PC-9 (cell line): Measurements from ENCODE around the gene ITPKC. TPM values are rescaled to one million over a fixed set of nuclear protein-coding genes. Genes with fewer than 3 reads are reported as not detected.

Experiments
- BruUV-seq: library from RNA; stranded (reverse); fragments of 400-500 nt; replicated peaks from 2 replicates; lab custom pipeline; 2021; lab: Mats Ljungman, UMichigan
- CTCF ChIA-PET: fragments of 300-600 bp; sonication (Branson Sonifier 250); formaldehyde crosslinking; loops from one replicate; lab custom pipeline; 2022; ENCODE audit warnings: antibody characterized with exemption; lab: Charles Lee
- POLR2A ChIA-PET: fragments of 300-600 bp; sonication (Branson Sonifier 250); formaldehyde crosslinking; loops from one replicate; lab custom pipeline; 2022; ENCODE audit warnings: antibody characterized with exemption; ENCODE audit not compliant: unreplicated experiment; lab: Charles Lee
- DNase-seq, 2 experiments: peaks; one replicate each; pipeline versions ENCODE4 v3.0.0 to v3.0.0-alpha.2; 2015 to 2022; ENCODE audit warnings: mixed read lengths in 1 of 2
- H2AFZ ChIP-seq: fragments of 200-600 bp; sonication (generic); 2 replicates; pipeline ENCODE4 v1.8.1; 2017; ENCODE audit warnings: antibody characterized with exemption
- H3F3A ChIP-seq: fragments of 200-600 bp; sonication (generic); 2 replicates; pipeline ENCODE4 v1.8.1; 2017; ENCODE audit warnings: antibody characterized with exemption, mild to moderate bottlenecking, low read depth; ENCODE audit not compliant: insufficient read depth
- H3K27ac ChIP-seq: fragments of 200-600 bp; sonication (generic); 2 replicates; pipeline ENCODE4 v1.6.1; 2016; ENCODE audit warnings: mixed run types
- H3K27me3 ChIP-seq: fragments of 200-600 bp; sonication (generic); 2 replicates; pipeline ENCODE4 v1.6.1; 2016; ENCODE audit warnings: low read depth, mixed run types; ENCODE audit not compliant: insufficient read depth
- H3K36me3 ChIP-seq: fragments of 200-600 bp; sonication (generic); 2 replicates; pipeline ENCODE4 v1.6.1; 2016; ENCODE audit warnings: low read depth, mixed run types
- H3K4me1 ChIP-seq: fragments of 200-600 bp; sonication (generic); replicated peaks from 2 replicates; pipeline ENCODE4 v1.6.1; 2016; ENCODE audit warnings: mixed run types; ENCODE audit not compliant: insufficient read depth
- H3K4me2 ChIP-seq: fragments of 200-600 bp; sonication (generic); 2 replicates; pipeline ENCODE4 v1.6.1; 2017; ENCODE audit warnings: mixed run types
- H3K4me3 ChIP-seq: fragments of 200-600 bp; sonication (generic); 2 replicates; pipeline ENCODE4 v1.6.1; 2016; ENCODE audit warnings: mixed run types
- H3K79me2 ChIP-seq: fragments of 200-600 bp; sonication (generic); 2 replicates; pipeline ENCODE4 v1.6.1; 2017; ENCODE audit warnings: low read depth, mixed run types
- H3K9me2 ChIP-seq: fragments of 200-600 bp; sonication (generic); 2 replicates; pipeline ENCODE4 v1.8.1; 2017; ENCODE audit warnings: mild to moderate bottlenecking; ENCODE audit not compliant: insufficient read depth
- H3K9me3 ChIP-seq: fragments of 200-600 bp; sonication (generic); 2 replicates; pipeline ENCODE4 v1.8.1; 2016; ENCODE audit warnings: low read depth; ENCODE audit not compliant: insufficient read depth
- H4K20me1 ChIP-seq: fragments of 200-600 bp; sonication (generic); 2 replicates; pipeline ENCODE4 v1.8.1; 2017; ENCODE audit not compliant: insufficient read depth
- CTCF ChIP-seq: fragments of 200-600 bp; sonication (generic); conservative IDR thresholded peaks from 2 replicates; pipeline ENCODE4 v1.6.1; 2017; ENCODE audit warnings: mixed run types, antibody characterized with exemption, mild to moderate bottlenecking, moderate library complexity
- EZH2 ChIP-seq: fragments of 200-600 bp; sonication (generic); IDR thresholded peaks from 2 replicates; pipeline ENCODE4 v1.8.0; 2017; ENCODE audit warnings: antibody characterized with exemption, low read depth
- intact Hi-C: fragments of 100-400 bp; cut with micrococcal nuclease; formaldehyde crosslinking; loops from one replicate; pipeline ENCODE4 v1.10.0; 2022; ENCODE audit not compliant: unreplicated experiment
- total RNA-seq: library from RNA; stranded (reverse); gene quantifications from 2 replicates; pipeline ENCODE4 v1.2.3, GENCODE V29; 2021

ITPKC gene
- total RNA-seq, 1 experiment from 2014 or later, result 17.6 TPM

DNA sequence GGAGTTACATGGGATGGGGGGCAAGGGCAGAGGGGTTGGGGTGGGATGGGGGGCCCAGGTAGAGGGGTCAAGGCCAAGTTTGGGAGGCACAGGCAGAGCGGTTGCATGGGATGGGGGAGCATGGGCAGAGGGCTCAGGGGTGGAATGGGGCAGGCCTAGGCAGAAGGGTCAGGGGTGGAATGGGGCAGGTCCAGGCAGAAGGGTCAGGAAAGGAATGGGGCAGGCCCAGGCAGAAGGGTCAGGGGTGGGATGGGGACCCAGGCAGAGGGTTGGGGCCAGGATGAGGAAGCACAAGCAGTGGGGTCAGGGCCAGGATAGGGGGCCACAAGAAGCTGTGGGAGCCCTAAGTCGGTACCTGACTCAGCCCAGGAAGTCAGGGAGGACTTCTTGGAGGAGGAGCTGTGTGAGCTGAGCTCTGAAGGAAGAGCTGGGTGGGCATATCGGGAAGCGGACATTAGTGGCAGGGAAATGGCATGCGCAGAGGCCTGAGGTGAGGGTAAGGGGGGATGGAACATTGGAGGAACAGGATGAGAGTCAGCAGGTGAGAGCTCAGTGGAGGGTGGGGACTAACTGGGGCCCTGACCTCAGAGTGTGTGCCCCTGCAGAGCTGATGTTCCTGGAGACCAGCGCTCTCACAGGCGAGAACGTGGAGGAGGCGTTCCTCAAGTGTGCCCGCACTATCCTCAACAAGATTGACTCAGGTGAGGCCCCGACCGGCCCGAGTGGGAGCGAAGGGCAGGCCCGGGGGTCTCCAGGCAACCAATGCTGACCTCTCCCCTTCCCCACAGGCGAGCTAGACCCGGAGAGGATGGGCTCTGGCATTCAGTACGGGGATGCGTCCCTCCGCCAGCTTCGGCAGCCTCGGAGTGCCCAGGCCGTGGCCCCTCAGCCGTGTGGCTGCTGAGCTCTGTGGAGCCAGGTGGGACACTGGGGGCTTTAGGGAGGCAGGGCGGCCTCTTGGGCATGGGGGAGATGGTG lies 69.4 kb downstream of the ITPKC start:
- no peak overlapping the region for H3K27ac ChIP-seq
- no peak for DNase-seq
- H3K4me1 ChIP-seq, result no peaks in the 10 kb centered on the region
- CTCF ChIA-PET, result interaction anchor here (0.5 kb wide), 1 partner anchor 781 kb away, joined by 12 read pairs; no protein-coding TSS in a partner anchor
- H3K4me2 ChIP-seq, result no peak overlapping the region
- H3K9me3 ChIP-seq, result no peaks in the 10 kb centered on the region
- H2AFZ ChIP-seq, result no peak overlapping the region
- H3K9me2 ChIP-seq, result no peaks in the 10 kb centered on the region
- TF ChIP-seq CTCF, result no peak
- no peak for TF ChIP-seq EZH2
- H3K36me3 ChIP-seq, result no peaks in the 10 kb centered on the region
- H4K20me1 ChIP-seq, result no peaks in the 10 kb centered on the region
- no peak overlapping the region for H3K4me3 ChIP-seq
- no peaks in the 10 kb centered on the region for H3K79me2 ChIP-seq
- intact Hi-C loops, result no loop called here
- H3K27me3 ChIP-seq, result no peaks in the 10 kb centered on the region
- peaks cover 4% of the 10 kb centered on the region; the same call in 1 of the 2 replicates for H3F3A ChIP-seq
- POLR2A ChIA-PET, result no interaction called here
- BruUV-seq, result no TSS peak

Other genes starting within 250 kb of the ITPKC start
- 90.1 and 93.7 TPM in 2 replicates for gene SHKBP1, start 140.2 kb upstream of the ITPKC start, total RNA-seq
- gene LTBP4, start 115.7 kb upstream of the ITPKC start, total RNA-seq, result 163 and 203 TPM in 2 replicates
- gene NUMBL, start 26.5 kb upstream of the ITPKC start, total RNA-seq, result 57.7 and 86.6 TPM in 2 replicates
- gene COQ8B, start 226 bp upstream of the ITPKC start, total RNA-seq, result 57.7 and 66.6 TPM in 2 replicates
- gene ACTMAP, start 33.4 kb downstream of the ITPKC start, total RNA-seq, result 35.9 and 39.3 TPM in 2 replicates
- gene SNRPA, start 34.1 kb downstream of the ITPKC start, total RNA-seq, result 119 and 147 TPM in 2 replicates
- 2.5 and 2.7 TPM in 2 replicates for gene MIA, start 58.4 kb downstream of the ITPKC start, total RNA-seq
- gene RAB4B, start 61.1 kb downstream of the ITPKC start, total RNA-seq, result 22.2 and 24.8 TPM in 2 replicates
- gene EGLN2, start 82.1 kb downstream of the ITPKC start, total RNA-seq, result 78.4 and 78.5 TPM in 2 replicates
- not detected in 2 replicates for gene CYP2A6, start 133.3 kb downstream of the ITPKC start, total RNA-seq
- not detected in 2 replicates for gene CYP2A7, start 165.1 kb downstream of the ITPKC start, total RNA-seq